AG10803 (cell line): ENCODE measurements around the gene TGM6.

Experiments
- DNase-seq: peaks from one replicate; pipeline ENCODE4 v3.0.0; 2010; ENCODE audit warnings: low read depth
- H3K4me3 ChIP-seq: 2 replicates; pipeline ENCODE4 v1.5.1; 2011; ENCODE audit warnings: mild to moderate bottlenecking, low read length, control low read depth
- TF ChIP-seq, protein P1 (sequence below): conservative IDR thresholded peaks from 2 replicates; pipeline ENCODE4 v1.5.1; 2011; ENCODE audit warnings: mild to moderate bottlenecking, low read length, control low read depth, inconsistent platforms

The TGM6 gene

DNA sequence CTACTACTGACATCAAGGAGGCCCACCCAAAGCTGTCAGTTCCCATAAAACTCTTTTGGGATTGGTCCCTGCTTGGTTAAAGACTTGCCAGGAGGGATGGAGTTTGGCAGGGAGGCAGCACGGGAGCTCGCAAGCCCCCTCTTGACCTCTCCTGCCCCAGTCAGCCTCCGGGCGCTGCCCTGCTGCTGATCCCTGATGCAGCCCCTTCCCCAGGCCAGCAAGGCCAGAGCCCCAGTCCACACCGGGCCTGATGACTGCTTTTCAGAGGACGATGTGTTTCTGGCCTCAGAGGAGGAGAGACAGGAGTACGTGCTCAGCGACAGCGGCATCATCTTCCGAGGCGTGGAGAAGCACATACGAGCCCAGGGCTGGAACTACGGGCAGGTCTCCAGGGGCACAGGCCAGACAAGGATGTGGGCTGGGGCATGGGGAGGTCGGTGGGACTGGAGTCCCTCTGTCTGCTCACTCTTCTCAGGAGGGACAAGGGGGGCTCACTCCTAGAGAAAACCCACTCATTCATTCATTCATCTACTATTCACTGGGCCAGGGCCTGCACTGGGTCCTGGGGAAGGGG lies 15.6 kb downstream of the TGM6 start:
- no peak overlapping the region for H3K4me3 ChIP-seq
- no peak for DNase-seq
- TF ChIP-seq, protein P1, sequence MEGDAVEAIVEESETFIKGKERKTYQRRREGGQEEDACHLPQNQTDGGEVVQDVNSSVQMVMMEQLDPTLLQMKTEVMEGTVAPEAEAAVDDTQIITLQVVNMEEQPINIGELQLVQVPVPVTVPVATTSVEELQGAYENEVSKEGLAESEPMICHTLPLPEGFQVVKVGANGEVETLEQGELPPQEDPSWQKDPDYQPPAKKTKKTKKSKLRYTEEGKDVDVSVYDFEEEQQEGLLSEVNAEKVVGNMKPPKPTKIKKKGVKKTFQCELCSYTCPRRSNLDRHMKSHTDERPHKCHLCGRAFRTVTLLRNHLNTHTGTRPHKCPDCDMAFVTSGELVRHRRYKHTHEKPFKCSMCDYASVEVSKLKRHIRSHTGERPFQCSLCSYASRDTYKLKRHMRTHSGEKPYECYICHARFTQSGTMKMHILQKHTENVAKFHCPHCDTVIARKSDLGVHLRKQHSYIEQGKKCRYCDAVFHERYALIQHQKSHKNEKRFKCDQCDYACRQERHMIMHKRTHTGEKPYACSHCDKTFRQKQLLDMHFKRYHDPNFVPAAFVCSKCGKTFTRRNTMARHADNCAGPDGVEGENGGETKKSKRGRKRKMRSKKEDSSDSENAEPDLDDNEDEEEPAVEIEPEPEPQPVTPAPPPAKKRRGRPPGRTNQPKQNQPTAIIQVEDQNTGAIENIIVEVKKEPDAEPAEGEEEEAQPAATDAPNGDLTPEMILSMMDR, result no peak

DNA sequence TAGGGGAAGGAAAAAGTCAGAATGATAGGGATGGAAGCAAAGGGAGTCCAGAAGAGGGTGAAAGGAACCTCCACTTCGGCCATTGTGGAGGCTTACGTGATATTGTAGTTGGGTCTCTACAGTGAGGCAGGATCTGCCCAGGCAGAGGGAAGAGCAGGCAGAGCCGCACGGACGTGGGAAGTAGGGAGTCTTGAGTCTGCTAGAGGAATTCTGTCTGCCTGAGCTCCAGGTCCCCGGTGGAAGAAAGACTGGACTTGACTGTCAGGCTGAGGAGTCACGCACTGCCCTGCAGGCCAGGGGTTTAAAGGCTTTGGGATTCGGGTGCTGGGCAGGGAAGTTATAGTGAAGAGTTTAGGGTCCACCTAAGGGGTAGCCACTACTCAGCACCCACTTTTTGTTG lies 16.4 kb downstream of the TGM6 start:
- no peak overlapping the region for H3K4me3 ChIP-seq
- TF ChIP-seq, protein P1, result no peak
- no peak for DNase-seq

DNA sequence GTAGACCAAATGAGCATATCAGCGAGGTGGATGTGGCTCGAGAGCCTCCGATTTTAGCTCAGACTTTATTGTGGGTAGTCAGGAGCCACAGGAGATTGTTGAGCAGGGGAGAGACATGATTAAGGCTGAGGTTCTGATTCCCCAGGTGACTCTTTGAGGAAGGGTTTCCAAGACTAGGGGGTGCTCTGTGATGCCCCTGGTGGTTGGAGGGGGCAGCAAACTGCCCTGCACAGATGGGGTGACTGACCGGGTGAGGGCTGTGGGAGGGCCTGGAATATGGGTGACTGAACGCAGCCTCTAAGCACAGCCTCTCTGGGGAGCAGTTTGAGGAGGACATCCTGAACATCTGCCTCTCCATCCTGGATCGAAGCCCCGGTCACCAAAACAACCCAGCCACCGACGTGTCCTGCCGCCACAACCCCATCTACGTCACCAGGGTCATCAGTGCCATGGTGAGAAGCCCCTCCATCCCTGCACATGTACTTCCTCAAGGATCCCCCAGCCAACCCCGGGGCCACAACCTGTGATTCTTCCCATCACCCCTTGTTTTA lies 17.0 kb downstream of the TGM6 start:
- no peak overlapping the region for H3K4me3 ChIP-seq
- TF ChIP-seq, protein P1, result no peak
- DNase-seq, result no peak

DNA sequence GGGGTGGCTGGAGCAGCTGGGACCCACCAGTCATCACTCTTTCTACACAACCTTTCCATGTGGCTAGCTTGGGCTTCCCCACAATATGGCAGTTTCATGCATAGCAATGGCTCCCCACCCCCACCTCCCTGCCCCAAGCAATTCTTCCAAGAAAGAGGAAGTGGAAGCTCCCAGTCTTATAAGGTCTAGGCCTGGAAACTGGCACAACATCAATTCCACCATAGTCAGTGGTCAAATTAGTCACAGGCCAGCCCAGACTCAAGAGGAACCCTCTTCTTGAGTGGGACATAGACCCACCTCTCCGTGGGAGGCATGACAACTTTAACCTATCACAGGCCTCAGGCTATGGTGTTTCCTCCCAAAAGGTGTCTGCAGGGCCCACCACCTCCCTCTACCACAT lies 17.7 kb downstream of the TGM6 start:
- TF ChIP-seq, protein P1, result no peak
- H3K4me3 ChIP-seq, result no peak overlapping the region
- no peak for DNase-seq

DNA sequence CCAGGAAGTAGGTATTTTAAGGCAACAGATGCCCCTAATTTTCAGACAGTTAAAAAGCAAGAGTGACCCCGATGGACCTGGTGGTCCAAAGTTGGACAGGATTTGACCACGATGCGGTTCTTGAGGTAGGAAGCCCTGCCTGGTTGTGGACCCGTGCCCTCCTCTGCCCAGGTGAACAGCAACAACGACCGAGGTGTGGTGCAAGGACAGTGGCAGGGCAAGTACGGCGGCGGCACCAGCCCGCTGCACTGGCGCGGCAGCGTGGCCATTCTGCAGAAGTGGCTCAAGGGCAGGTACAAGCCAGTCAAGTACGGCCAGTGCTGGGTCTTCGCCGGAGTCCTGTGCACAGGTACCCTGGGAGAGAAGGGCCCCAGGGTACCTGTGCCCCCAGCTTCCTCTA lies 18.7 kb downstream of the TGM6 start:
- H3K4me3 ChIP-seq, result no peak overlapping the region
- TF ChIP-seq, protein P1, result no peak

DNA sequence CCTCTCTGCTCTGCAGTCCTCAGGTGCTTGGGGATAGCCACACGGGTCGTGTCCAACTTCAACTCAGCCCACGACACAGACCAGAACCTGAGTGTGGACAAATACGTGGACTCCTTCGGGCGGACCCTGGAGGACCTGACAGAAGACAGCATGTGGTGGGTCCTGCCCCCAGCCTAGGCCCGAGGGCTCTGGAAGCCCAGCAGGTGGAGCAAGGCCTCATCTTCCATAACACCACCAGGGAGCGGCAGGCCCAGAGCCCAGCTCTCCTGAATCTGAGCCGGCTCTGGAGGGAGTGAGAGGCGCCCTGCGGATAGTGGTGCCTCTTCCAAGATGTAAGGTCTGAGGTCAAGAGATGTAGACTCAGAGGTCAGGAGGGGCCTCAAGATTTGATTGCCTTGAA lies 19.6 kb downstream of the TGM6 start:
- TF ChIP-seq, protein P1, result no peak
- H3K4me3 ChIP-seq, result no peak overlapping the region
- no peak for DNase-seq

More for the DNA sequence above, 18.7 kb downstream of the TGM6 start:
- no peak for DNase-seq

DNA sequence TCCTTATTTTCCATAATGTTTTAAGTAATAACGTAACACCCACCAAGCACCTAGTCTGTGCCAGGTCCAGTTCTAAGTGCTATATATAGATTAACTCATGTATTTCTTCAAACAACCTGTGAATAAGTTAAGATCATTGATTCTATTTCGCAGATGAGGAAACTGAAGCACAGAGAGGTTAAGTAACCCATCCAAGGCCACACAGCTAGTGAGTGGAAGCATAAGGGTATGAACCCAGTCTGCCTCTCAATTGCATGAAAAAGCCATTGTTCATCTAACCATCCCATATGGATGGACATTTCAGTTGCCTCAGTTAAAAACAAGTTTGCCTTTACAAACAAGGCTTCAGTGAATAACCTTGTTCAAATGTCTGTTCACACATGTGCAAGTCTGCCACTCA lies 20.8 kb downstream of the TGM6 start:
- no peak overlapping the region for H3K4me3 ChIP-seq
- no peak for DNase-seq
- TF ChIP-seq, protein P1, result no peak
